Thymus (tissue), 11 donors: ENCODE data around the gene STAMBPL1. TPM values are rescaled to one million over a fixed set of nuclear protein-coding genes. Genes with fewer than 3 reads are reported as not detected.

Experiments
- DNase-seq, 9 donors: peaks; one replicate each; pipeline ENCODE4 v3.0.0-alpha.2; 2013; ENCODE audit warnings: low spot score in 9 of 9, low read depth in 6 of 9, missing footprints in 1 of 9
- H3K27ac ChIP-seq, 2 donors: one replicate each; pipeline ENCODE4 v1.5.1; 2013; ENCODE audit warnings: control low read depth in 1 of 2, low read depth in 1 of 2, low read length in 1 of 2, mild to moderate bottlenecking in 1 of 2, moderate library complexity in 1 of 2
- H3K27me3 ChIP-seq, 2 donors: one replicate each; pipeline ENCODE4 v1.5.1; 2013; ENCODE audit warnings: low read length in 1 of 2; ENCODE audit not compliant: control insufficient read depth in 2 of 2, insufficient read depth in 1 of 2
- H3K36me3 ChIP-seq, 2 donors: one replicate each; pipeline ENCODE4 v1.5.1; 2013; ENCODE audit warnings: low read length in 1 of 2, mild to moderate bottlenecking in 1 of 2, moderate library complexity in 1 of 2; ENCODE audit not compliant: control insufficient read depth in 2 of 2, insufficient read depth in 2 of 2
- H3K4me1 ChIP-seq, 2 donors: one replicate each; pipeline ENCODE4 v1.5.1; 2013; ENCODE audit warnings: low read length in 2 of 2; ENCODE audit not compliant: control insufficient read depth in 2 of 2, insufficient read depth in 2 of 2
- H3K4me3 ChIP-seq, 2 donors: one replicate each; pipeline ENCODE4 v1.5.1; 2013; ENCODE audit warnings: low read length in 2 of 2, control low read depth in 1 of 2, mild to moderate bottlenecking in 1 of 2
- H3K9me3 ChIP-seq, 2 donors: one replicate each; pipeline ENCODE4 v1.5.1; 2013; ENCODE audit warnings: low read length in 1 of 2, mild to moderate bottlenecking in 1 of 2; ENCODE audit not compliant: control insufficient read depth in 2 of 2, insufficient read depth in 1 of 2
- WGBS: extraction: QIAGEN DNeasy Blood & Tissue Kit; methylation state at CpG from one replicate; pipeline ENCODE4 v1.1.7; 2013; 5-methylcytosine and 5-hydroxymethylcytosine counted together
- polyA plus RNA-seq: library from polyadenylated mRNA; stranded (reverse); fragments of 200-250 nt; gene quantifications from one replicate; pipeline ENCODE4 v1.2.3, GENCODE V29; 2013
- total RNA-seq: library from RNA; stranded (reverse); fragments of 120-200 nt; gene quantifications from one replicate; pipeline ENCODE4 v1.2.4, GENCODE V29; 2013
- donor health status: healthy.

Gene STAMBPL1
- total and polyA plus RNA-seq, 2 donors: 12.3 to 20.5 TPM

- Histone ChIP-seq H3K36me3 (peaks cover 15 to 57% of the 10 kb centered on the region in 2 donors), H3K9me3 (no peaks in the 10 kb centered on the region), H3K4me3 (no peak overlapping the region), H3K4me1 (no peaks in the 10 kb centered on the region), H3K27me3 (no peaks in the 10 kb centered on the region), H3K27ac (no peak overlapping the region)
- whole genome bisulfite sequencing: 98% methylated on average over 1 of the region's 1 CpG
- no peak for DNase-seq
Observed at GRCh38 chr10:88906921-88907320, 26.9 kb downstream of the STAMBPL1 start.

GRCh38 chr10:88908194-88908593 is 28.1 kb downstream of the STAMBPL1 start:
- Histone ChIP-seq H3K4me1 (no peaks in the 10 kb centered on the region), H3K9me3 (no peaks in the 10 kb centered on the region), H3K4me3 (no peak overlapping the region), H3K36me3 (peaks cover 7 to 58% of the 10 kb centered on the region in 2 donors), H3K27ac (no peak overlapping the region), H3K27me3 (no peaks in the 10 kb centered on the region)
- 92% methylated on average over 4 of the region's 4 CpGs for WGBS
- peak in 1 of 9 donors; percentile 21 for DNase-seq

GRCh38 chr10:88911116-88911515 is 31.1 kb downstream of the STAMBPL1 start:
- WGBS: 97% methylated on average over 1 of the region's 1 CpG
- no peaks in the 10 kb centered on the region for H3K9me3 ChIP-seq
- no peak overlapping the region for H3K27ac ChIP-seq
- no peaks in the 10 kb centered on the region for H3K4me1 ChIP-seq
- no peaks in the 10 kb centered on the region for H3K27me3 ChIP-seq
- no peak for DNase-seq
- no peak overlapping the region for H3K4me3 ChIP-seq
- peaks cover 0 to 46% of the 10 kb centered on the region in 2 donors for H3K36me3 ChIP-seq

- 98% methylated on average over 3 of the region's 3 CpGs for WGBS
- H3K36me3 ChIP-seq: peaks cover 0 to 43% of the 10 kb centered on the region in 2 donors
- no peak overlapping the region for H3K4me3 ChIP-seq
- H3K27ac ChIP-seq: no peak overlapping the region
- DNase-seq: no peak
- no peaks in the 10 kb centered on the region for H3K9me3 ChIP-seq
- no peaks in the 10 kb centered on the region for H3K4me1 ChIP-seq
- no peaks in the 10 kb centered on the region for H3K27me3 ChIP-seq
Observed at GRCh38 chr10:88911851-88912250, 31.8 kb downstream of the STAMBPL1 start.

- Histone ChIP-seq H3K27me3 (no peaks in the 10 kb centered on the region), H3K27ac (no peak overlapping the region), H3K4me3 (no peak overlapping the region), H3K4me1 (no peaks in the 10 kb centered on the region), H3K9me3 (no peaks in the 10 kb centered on the region), H3K36me3 (peaks cover 0 to 38% of the 10 kb centered on the region in 2 donors)
- no peak for DNase-seq
- WGBS: 95% methylated on average over 9 of the region's 9 CpGs
Observed at GRCh38 chr10:88913127-88913526, 33.1 kb downstream of the STAMBPL1 start.

GRCh38 chr10:88913788-88914187 is 33.7 kb downstream of the STAMBPL1 start:
- DNase-seq: no peak
- H3K4me1 ChIP-seq: no peaks in the 10 kb centered on the region
- H3K9me3 ChIP-seq: no peaks in the 10 kb centered on the region
- no peak overlapping the region for H3K4me3 ChIP-seq
- no peak overlapping the region for H3K27ac ChIP-seq
- no peaks in the 10 kb centered on the region for H3K27me3 ChIP-seq
- H3K36me3 ChIP-seq: peaks cover 0 to 38% of the 10 kb centered on the region in 2 donors
- 91% methylated on average over 5 of the region's 5 CpGs for WGBS

GRCh38 chr10:88915781-88916180 is 35.7 kb downstream of the STAMBPL1 start:
- H3K4me3 ChIP-seq: no peak overlapping the region
- peaks cover 0 to 33% of the 10 kb centered on the region in 2 donors for H3K36me3 ChIP-seq
- DNase-seq: no peak
- H3K27ac ChIP-seq: no peak overlapping the region
- H3K27me3 ChIP-seq: no peaks in the 10 kb centered on the region
- WGBS: 95% methylated on average over 2 of the region's 2 CpGs
- no peaks in the 10 kb centered on the region for H3K9me3 ChIP-seq
- H3K4me1 ChIP-seq: no peaks in the 10 kb centered on the region

- no peaks in the 10 kb centered on the region for H3K9me3 ChIP-seq
- no peaks in the 10 kb centered on the region for H3K4me1 ChIP-seq
- no peak overlapping the region for H3K4me3 ChIP-seq
- H3K27me3 ChIP-seq: no peaks in the 10 kb centered on the region
- no peak for DNase-seq
- H3K27ac ChIP-seq: no peak overlapping the region
- peaks cover 0 to 37% of the 10 kb centered on the region in 2 donors for H3K36me3 ChIP-seq
Observed at GRCh38 chr10:88916231-88916630, 36.2 kb downstream of the STAMBPL1 start.

GRCh38 chr10:88916986-88917385 is 36.9 kb downstream of the STAMBPL1 start:
- H3K4me1 ChIP-seq: no peaks in the 10 kb centered on the region
- no peak overlapping the region for H3K27ac ChIP-seq
- no peak for DNase-seq
- no peak overlapping the region for H3K4me3 ChIP-seq
- peaks cover 0 to 32% of the 10 kb centered on the region in 2 donors for H3K36me3 ChIP-seq
- no peaks in the 10 kb centered on the region for H3K9me3 ChIP-seq
- H3K27me3 ChIP-seq: no peaks in the 10 kb centered on the region
- 97% methylated on average over 3 of the region's 3 CpGs for WGBS
